ENCODE measurements around the gene SLIT3.

The SLIT3 gene

DNA sequence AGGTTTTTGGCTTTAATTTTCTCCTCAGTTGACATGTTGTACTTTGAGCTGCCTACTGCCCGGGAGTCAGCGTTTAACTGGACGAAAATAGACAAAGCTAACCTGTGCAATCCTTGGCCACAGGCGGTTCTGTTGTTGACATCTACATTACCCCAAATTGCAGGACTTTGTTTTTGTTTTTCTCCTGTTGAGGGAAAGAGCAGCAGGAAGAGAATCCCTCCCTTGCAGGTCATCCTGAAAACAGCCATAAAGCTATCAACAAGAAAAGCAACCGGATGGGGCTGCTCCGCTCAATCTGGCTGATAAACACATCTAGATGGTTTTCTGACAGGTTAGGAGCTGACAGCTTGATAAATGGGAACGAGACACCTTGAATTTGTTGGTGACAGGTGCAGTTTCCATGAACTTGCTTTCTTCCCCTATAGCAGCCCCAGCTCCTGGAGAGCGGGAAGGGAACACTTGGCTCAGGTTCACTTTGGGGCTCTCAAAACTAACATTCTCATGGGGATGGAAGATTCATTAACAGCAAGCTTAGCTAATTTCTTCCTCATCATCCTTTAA lies 331.5 kb downstream of the SLIT3 start:
- CTCF ChIA-PET = interaction anchor here (0.6 to 1.3 kb wide), 4 partner anchors 18 to 1249 kb away, joined by 3 to 5 read pairs (median 4); no protein-coding TSS in a partner anchor

DNA sequence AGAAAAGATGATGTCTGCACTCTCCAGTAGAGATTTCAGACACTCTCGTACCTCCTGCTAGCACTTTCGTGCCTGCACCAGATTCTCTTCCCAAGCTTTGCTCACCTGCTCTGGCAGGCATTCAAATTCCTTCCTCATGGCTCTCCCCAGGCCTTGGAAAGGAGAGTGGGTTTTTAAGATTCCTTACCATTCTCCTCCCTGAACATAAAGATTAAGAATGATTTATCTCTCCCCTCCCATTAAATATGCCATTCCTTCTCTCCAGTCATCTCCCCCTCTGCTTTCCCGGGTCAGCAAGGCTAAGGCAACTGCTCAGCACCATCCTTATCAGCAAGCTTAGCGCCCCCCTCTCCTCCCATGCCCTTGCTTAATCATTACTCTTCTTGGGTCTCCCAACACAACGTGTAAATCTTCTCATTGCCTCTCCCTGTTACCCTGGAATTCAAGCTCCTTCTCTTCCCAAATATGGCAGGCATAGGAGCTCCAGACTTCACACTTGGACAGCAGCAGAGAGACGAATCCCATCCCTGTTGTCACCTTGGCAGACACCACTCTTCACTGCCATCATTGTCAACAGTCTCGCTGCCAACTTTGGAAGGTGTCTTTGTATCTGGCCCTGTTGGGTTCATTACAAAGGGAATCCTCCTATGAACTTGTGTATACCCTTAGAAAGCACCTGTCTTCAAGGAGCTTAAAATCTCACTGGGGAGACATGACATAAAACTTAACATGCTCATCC lies 332.9 kb downstream of the SLIT3 start:
- CTCF ChIA-PET = interaction anchor here (0.7 to 1.2 kb wide), 2 partner anchors 19 to 23 kb away, joined by 3 to 4 read pairs; no protein-coding TSS in a partner anchor

More for the DNA sequence above, 331.5 kb downstream of the SLIT3 start:
- H3K27ac ChIP-seq (ENCODE audit: extremely low read depth, low read depth, low read length) = no peak overlapping the region
- H3K4me3 ChIP-seq (ENCODE audit: low read depth, low read length) = no peak overlapping the region
- POLR2A ChIA-PET = no interaction called here
- TF ChIP-seq ZIC2 (tag by site-specific recombination; IDR thresholded peaks at IDR 0.05) (peak; percentile 33; the same call in 1 of the 2 replicates), ZSCAN23 (tag by site-specific recombination; IDR thresholded peaks at IDR 0.05) (no peak), ZNF350 (tag by site-specific recombination; IDR thresholded peaks at IDR 0.05) (no peak), ZNF785 (tag by site-specific recombination; IDR thresholded peaks at IDR 0.05) (no peak), GLI4 (tag by site-specific recombination; IDR thresholded peaks at IDR 0.05) (no peak), WT1 (tag by site-specific recombination; IDR thresholded peaks at IDR 0.05) (peak; percentile 36; the same call in 1 of the 2 replicates), HOXC10 (CRISPR knock-in tag; IDR thresholded peaks at IDR 0.05) (no peak), ZNF660 (tag by site-specific recombination; IDR thresholded peaks at IDR 0.05) (no peak), ZNF248 (tag by site-specific recombination; IDR thresholded peaks at IDR 0.05) (no peak), ZNF223 (tag by site-specific recombination; IDR thresholded peaks at IDR 0.05) (no peak), SCRT2 (tag by site-specific recombination; IDR thresholded peaks at IDR 0.05) (no peak), ZNF768 (tag by site-specific recombination; IDR thresholded peaks at IDR 0.05) (no peak), ZNF37A (tag by site-specific recombination; IDR thresholded peaks at IDR 0.05) (no peak), ZNF548 (tag by site-specific recombination; IDR thresholded peaks at IDR 0.05) (no peak), ZNF426 (tag by site-specific recombination; IDR thresholded peaks at IDR 0.05) (no peak), ZNF521 (tag by site-specific recombination; IDR thresholded peaks at IDR 0.05) (no peak)
- TF ChIP-seq, protein P1, sequence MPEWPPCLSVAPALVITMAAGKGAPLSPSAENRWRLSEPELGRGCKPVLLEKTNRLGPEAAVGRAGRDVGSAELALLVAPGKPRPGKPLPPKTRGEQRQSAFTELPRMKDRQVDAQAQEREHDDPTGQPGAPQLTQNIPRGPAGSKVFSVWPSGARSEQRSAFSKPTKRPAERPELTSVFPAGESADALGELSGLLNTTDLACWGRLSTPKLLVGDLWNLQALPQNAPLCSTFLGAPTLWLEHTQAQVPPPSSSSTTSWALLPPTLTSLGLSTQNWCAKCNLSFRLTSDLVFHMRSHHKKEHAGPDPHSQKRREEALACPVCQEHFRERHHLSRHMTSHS (tag by site-specific recombination; IDR thresholded peaks at IDR 0.05) = no peak
- TF ChIP-seq, protein P2, sequence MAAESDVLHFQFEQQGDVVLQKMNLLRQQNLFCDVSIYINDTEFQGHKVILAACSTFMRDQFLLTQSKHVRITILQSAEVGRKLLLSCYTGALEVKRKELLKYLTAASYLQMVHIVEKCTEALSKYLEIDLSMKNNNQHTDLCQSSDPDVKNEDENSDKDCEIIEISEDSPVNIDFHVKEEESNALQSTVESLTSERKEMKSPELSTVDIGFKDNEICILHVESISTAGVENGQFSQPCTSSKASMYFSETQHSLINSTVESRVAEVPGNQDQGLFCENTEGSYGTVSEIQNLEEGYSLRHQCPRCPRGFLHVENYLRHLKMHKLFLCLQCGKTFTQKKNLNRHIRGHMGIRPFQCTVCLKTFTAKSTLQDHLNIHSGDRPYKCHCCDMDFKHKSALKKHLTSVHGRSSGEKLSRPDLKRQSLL (tag by site-specific recombination; IDR thresholded peaks at IDR 0.05) = no peak
- TF ChIP-seq, protein P3, sequence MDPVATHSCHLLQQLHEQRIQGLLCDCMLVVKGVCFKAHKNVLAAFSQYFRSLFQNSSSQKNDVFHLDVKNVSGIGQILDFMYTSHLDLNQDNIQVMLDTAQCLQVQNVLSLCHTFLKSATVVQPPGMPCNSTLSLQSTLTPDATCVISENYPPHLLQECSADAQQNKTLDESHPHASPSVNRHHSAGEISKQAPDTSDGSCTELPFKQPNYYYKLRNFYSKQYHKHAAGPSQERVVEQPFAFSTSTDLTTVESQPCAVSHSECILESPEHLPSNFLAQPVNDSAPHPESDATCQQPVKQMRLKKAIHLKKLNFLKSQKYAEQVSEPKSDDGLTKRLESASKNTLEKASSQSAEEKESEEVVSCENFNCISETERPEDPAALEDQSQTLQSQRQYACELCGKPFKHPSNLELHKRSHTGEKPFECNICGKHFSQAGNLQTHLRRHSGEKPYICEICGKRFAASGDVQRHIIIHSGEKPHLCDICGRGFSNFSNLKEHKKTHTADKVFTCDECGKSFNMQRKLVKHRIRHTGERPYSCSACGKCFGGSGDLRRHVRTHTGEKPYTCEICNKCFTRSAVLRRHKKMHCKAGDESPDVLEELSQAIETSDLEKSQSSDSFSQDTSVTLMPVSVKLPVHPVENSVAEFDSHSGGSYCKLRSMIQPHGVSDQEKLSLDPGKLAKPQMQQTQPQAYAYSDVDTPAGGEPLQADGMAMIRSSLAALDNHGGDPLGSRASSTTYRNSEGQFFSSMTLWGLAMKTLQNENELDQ (tag by site-specific recombination; IDR thresholded peaks at IDR 0.05; ENCODE audit: low read depth) = no peak
- TF ChIP-seq, protein P4, sequence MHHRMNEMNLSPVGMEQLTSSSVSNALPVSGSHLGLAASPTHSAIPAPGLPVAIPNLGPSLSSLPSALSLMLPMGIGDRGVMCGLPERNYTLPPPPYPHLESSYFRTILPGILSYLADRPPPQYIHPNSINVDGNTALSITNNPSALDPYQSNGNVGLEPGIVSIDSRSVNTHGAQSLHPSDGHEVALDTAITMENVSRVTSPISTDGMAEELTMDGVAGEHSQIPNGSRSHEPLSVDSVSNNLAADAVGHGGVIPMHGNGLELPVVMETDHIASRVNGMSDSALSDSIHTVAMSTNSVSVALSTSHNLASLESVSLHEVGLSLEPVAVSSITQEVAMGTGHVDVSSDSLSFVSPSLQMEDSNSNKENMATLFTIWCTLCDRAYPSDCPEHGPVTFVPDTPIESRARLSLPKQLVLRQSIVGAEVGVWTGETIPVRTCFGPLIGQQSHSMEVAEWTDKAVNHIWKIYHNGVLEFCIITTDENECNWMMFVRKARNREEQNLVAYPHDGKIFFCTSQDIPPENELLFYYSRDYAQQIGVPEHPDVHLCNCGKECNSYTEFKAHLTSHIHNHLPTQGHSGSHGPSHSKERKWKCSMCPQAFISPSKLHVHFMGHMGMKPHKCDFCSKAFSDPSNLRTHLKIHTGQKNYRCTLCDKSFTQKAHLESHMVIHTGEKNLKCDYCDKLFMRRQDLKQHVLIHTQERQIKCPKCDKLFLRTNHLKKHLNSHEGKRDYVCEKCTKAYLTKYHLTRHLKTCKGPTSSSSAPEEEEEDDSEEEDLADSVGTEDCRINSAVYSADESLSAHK (tag by site-specific recombination; IDR thresholded peaks at IDR 0.05) = peak; percentile 49; the same call in 1 of the 2 replicates
- no peaks in the 10 kb centered on the region for H3K36me3 ChIP-seq (ENCODE audit: control insufficient read depth in 2 of 2, insufficient read depth in 1 of 2, low read length in 2 of 2)
- H3K9me3 ChIP-seq (ENCODE audit: control insufficient read depth, insufficient read depth, low read depth, low read length) = no peaks in the 10 kb centered on the region
- H3K4me1 ChIP-seq (ENCODE audit: control insufficient read depth, insufficient read depth, low read length) = peaks cover 5% of the 10 kb centered on the region

More for the DNA sequence above, 332.9 kb downstream of the SLIT3 start:
- Histone ChIP-seq H3K9me3 (ENCODE audit: control insufficient read depth, insufficient read depth, low read depth, low read length) (no peaks in the 10 kb centered on the region), H3K36me3 (ENCODE audit: control insufficient read depth in 2 of 2, insufficient read depth in 1 of 2, low read length in 2 of 2) (no peaks in the 10 kb centered on the region), H3K27ac (ENCODE audit: extremely low read depth, low read depth, low read length) (no peak overlapping the region), H3K4me1 (ENCODE audit: control insufficient read depth, insufficient read depth, low read length) (peaks cover 7% of the 10 kb centered on the region), H3K4me3 (ENCODE audit: low read depth, low read length) (no peak overlapping the region)
- TF ChIP-seq, protein P5, sequence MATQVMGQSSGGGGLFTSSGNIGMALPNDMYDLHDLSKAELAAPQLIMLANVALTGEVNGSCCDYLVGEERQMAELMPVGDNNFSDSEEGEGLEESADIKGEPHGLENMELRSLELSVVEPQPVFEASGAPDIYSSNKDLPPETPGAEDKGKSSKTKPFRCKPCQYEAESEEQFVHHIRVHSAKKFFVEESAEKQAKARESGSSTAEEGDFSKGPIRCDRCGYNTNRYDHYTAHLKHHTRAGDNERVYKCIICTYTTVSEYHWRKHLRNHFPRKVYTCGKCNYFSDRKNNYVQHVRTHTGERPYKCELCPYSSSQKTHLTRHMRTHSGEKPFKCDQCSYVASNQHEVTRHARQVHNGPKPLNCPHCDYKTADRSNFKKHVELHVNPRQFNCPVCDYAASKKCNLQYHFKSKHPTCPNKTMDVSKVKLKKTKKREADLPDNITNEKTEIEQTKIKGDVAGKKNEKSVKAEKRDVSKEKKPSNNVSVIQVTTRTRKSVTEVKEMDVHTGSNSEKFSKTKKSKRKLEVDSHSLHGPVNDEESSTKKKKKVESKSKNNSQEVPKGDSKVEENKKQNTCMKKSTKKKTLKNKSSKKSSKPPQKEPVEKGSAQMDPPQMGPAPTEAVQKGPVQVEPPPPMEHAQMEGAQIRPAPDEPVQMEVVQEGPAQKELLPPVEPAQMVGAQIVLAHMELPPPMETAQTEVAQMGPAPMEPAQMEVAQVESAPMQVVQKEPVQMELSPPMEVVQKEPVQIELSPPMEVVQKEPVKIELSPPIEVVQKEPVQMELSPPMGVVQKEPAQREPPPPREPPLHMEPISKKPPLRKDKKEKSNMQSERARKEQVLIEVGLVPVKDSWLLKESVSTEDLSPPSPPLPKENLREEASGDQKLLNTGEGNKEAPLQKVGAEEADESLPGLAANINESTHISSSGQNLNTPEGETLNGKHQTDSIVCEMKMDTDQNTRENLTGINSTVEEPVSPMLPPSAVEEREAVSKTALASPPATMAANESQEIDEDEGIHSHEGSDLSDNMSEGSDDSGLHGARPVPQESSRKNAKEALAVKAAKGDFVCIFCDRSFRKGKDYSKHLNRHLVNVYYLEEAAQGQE (tag by site-specific recombination; IDR thresholded peaks at IDR 0.05) = no peak
- peak; percentile 56 for TF ChIP-seq ZNF341 (tag by site-specific recombination; IDR thresholded peaks at IDR 0.05; ENCODE audit: low read depth)
- no peak for TF ChIP-seq KLF8 (tag by site-specific recombination; IDR thresholded peaks at IDR 0.05)
- TF ChIP-seq ZFP3 (tag by site-specific recombination; IDR thresholded peaks at IDR 0.05; ENCODE audit: low read depth) = no peak
- 0 out of 2 replicates have a peak, but pooled peaks have one; percentile 15 for TF ChIP-seq TRIM28 (IDR thresholded peaks at IDR 0.05; ENCODE audit: borderline replicate concordance, low read length)
- no peak for TF ChIP-seq KLF16 (tag by site-specific recombination; IDR thresholded peaks at IDR 0.05)
- no peak for TF ChIP-seq ZNF19 (tag by site-specific recombination; IDR thresholded peaks at IDR 0.05; ENCODE audit: low read depth)
- TF ChIP-seq WT1 (tag by site-specific recombination; IDR thresholded peaks at IDR 0.05) = peak; percentile 39; the same call in 1 of the 2 replicates
- POLR2A ChIA-PET = no interaction called here
